ENCODE results near the gene DNM3.

- TF ChIP-seq REST (tag by site-specific recombination; IDR thresholded peaks at IDR 0.05) (no peak), ZBTB8A (tag by site-specific recombination; IDR thresholded peaks at IDR 0.05) (no peak), CTCF (tag by site-specific recombination; IDR thresholded peaks at IDR 0.05) (no peak), SP2 (tag by site-specific recombination; IDR thresholded peaks at IDR 0.05) (no peak), PBX3 (CRISPR knock-in tag; IDR thresholded peaks at IDR 0.05) (no peak), PRDM4 (tag by site-specific recombination; IDR thresholded peaks at IDR 0.05) (no peak)
Measured at GRCh38 chr1:172004671-172005070, 163.4 kb downstream of the DNM3 start.
